ENCODE data around the gene RNASEH2B. TPM values are rescaled to one million over a fixed set of nuclear protein-coding genes. Genes with fewer than 3 reads are reported as not detected.

RNASEH2B gene
- total and polyA plus RNA-seq, 2 of the 8 experiments (the other 6 are each of a cell fraction or from before 2014, with no cell fraction given): 19.3 to 43.9 TPM

DNA sequence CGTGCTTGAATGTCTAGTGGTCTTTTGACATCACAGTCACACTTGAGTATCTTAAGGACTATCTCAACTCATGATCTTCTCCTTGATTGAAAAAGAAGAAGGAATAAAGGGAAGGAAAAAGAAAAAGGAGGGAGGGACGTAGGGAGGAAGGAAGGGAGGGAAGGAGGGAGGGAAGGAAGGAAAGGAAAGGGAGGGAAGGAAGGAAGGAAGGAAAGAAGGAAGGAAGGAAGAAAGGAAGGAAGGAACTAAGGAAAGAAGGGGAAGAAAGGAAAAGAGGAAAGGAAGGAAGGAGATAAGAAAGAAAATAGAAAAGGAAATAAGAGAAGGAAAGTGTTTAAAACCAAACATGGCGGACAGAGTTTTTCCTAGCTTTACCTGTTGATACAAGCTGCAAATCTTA lies 64.7 kb downstream of the RNASEH2B start (continued):
- TF ChIP-seq POLR2AphosphoS5 (IDR thresholded peaks at IDR 0.05; ENCODE audit: low read depth, low read length) (no peak), BRCA1 (IDR thresholded peaks at IDR 0.05; ENCODE audit: low read depth, low read length) (no peak), FOSL1 (IDR thresholded peaks at IDR 0.05; ENCODE audit: insufficient read depth, low read depth, low read length) (no peak), RXRA (IDR thresholded peaks at IDR 0.05; ENCODE audit: insufficient read depth, low read depth, low read length) (no peak)

All from H1 (cell line).